AG09309 (cell line): ENCODE data around the gene SNX6.

ENCODE experiments used
- DNase-seq: peaks from one replicate; pipeline ENCODE4 v3.0.0-alpha.2; 2010; ENCODE audit warnings: low read depth
- H3K4me3 ChIP-seq: 2 replicates; pipeline ENCODE4 v1.5.1; 2011; ENCODE audit warnings: mild to moderate bottlenecking, low read depth, low read length, moderate library complexity; ENCODE audit not compliant: control insufficient read depth
- TF ChIP-seq, protein P1 (sequence below): IDR thresholded peaks from 2 replicates; pipeline ENCODE4 v1.5.1; 2011; ENCODE audit warnings: mild to moderate bottlenecking, low read depth, low read length, inconsistent platforms; ENCODE audit not compliant: insufficient read depth, control insufficient read depth; ENCODE audit errors: missing control alignments

SNX6 gene

DNA sequence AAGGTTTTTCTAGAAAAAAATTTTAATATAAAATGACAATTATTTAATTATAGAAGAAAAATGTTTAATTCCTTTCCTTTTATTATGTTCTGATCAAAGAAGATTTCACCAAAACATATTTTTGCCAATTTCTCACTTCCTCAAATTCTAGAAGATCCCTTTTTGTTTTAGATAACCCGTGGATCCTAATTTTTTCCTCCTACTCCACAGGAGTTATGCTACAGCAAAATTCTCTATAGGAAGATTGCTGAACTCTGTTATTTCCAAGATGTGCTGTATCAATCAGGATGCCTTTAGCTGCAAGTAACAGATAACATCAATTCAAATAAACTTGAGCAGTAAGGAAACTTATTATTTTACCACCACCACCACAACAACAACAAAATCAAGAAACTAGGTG lies 3.8 kb upstream of the SNX6 start:
- no peak for DNase-seq
- TF ChIP-seq, protein P1, sequence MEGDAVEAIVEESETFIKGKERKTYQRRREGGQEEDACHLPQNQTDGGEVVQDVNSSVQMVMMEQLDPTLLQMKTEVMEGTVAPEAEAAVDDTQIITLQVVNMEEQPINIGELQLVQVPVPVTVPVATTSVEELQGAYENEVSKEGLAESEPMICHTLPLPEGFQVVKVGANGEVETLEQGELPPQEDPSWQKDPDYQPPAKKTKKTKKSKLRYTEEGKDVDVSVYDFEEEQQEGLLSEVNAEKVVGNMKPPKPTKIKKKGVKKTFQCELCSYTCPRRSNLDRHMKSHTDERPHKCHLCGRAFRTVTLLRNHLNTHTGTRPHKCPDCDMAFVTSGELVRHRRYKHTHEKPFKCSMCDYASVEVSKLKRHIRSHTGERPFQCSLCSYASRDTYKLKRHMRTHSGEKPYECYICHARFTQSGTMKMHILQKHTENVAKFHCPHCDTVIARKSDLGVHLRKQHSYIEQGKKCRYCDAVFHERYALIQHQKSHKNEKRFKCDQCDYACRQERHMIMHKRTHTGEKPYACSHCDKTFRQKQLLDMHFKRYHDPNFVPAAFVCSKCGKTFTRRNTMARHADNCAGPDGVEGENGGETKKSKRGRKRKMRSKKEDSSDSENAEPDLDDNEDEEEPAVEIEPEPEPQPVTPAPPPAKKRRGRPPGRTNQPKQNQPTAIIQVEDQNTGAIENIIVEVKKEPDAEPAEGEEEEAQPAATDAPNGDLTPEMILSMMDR, result no peak
- no peak overlapping the region for H3K4me3 ChIP-seq

GRCh38 chr14:34632411-34632978 lies 2.5 kb upstream of the SNX6 start:
- H3K4me3 ChIP-seq, result no peak overlapping the region
- DNase-seq, result no peak
- TF ChIP-seq, protein P1, result no peak

- no peak for DNase-seq
- TF ChIP-seq, protein P1, result no peak
- H3K4me3 ChIP-seq, result peak overlapping the region; percentile 74
These were observed 648 bp downstream of the SNX6 start for GRCh38 chr14:34629344-34629656.

GRCh38 chr14:34628681-34629135 lies 1.2 kb downstream of the SNX6 start:
- DNase-seq, result no peak
- peak overlapping the region; percentile 74 for H3K4me3 ChIP-seq
- TF ChIP-seq, protein P1, result no peak

DNA sequence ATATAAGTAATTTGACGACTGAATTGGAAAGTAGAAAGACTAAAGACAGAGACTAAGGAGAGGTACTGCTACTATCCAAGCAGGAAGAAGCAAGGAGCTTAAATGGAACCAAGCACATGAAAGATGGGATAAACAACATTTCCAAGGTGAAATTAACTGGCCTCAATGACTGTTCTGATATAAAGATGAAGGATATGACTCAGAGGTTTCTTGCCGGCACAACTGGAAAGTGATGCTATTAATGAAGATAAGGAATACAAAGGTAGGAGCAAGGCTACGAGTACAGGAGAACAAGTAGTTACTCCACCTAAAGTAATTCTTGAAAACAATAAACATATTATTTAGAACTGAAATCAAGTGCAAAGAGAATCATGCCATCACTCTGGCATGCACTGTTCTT lies 6.4 kb downstream of the SNX6 start:
- DNase-seq, result no peak

DNA sequence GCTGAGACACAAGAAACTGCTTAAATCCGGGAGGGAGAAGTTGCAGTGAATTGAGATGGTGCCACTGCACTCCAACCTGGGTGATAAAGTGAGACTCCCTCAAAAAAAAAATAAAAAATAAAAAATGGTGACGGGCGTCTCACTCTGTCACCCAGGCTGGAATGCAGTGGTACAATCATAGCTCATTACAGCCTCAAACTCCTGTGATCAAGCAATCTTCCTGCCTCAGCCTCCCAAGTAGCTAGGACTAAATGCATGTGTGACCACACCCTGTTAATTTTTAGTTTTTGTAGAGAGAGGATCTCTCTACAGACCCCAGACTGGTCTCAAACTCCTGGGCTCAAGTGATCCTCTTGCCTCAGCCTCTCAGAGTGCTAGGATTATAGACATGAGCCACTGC lies 9.1 kb downstream of the SNX6 start:
- H3K4me3 ChIP-seq, result no peak overlapping the region
- TF ChIP-seq, protein P1, result no peak
- no peak for DNase-seq

More for the DNA sequence above, 6.4 kb downstream of the SNX6 start:
- H3K4me3 ChIP-seq, result no peak overlapping the region
- TF ChIP-seq, protein P1, result no peak

DNA sequence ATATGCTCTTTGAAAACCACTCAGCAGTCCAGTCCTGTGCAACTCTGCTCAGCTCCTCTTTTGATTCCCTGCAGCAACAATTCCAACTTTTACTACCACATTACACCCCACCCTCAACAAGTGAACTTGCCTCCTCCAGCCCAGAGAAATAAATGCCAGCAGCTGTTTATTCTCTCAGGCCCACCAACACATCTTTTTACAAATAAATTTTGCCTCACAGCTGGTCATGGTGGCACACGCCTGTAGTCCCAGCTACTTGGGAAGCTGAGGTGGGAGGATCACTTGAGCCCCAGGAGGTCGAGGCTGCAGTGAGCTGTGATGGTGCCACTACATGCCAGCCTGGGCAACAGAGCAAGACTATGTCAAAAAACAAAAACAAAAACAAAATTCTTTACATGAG lies 9.8 kb downstream of the SNX6 start:
- H3K4me3 ChIP-seq, result no peak overlapping the region
- DNase-seq, result no peak
- TF ChIP-seq, protein P1, result no peak
